HCT116 (cell line): Measurements from ENCODE around the gene C1QTNF3. TPM values are rescaled to one million over a fixed set of nuclear protein-coding genes. Genes with fewer than 3 reads are reported as not detected.

Source experiments
- ATAC-seq: fragments of 200-7000 bp; cut with Tn5 transposase; 2 replicates; pipeline ENCODE4 v1.9.1; 2020; ENCODE audit warnings: mild to moderate bottlenecking, moderate library complexity
- BruUV-seq: library from RNA; stranded (reverse); fragments of 400-500 nt; replicated peaks from 2 replicates; lab custom pipeline; 2021; lab: Mats Ljungman, UMichigan
- CTCF ChIA-PET: fragments of 300-600 bp; sonication (Branson Sonifier 250); formaldehyde crosslinking; loops from one replicate; lab custom pipeline; 2021; ENCODE audit warnings: antibody characterized with exemption; lab: Charles Lee
- POLR2A ChIA-PET: fragments of 300-600, 350-600 bp; sonication (Branson Sonifier 250); formaldehyde crosslinking; loops from one replicate; lab custom pipeline; 2021; ENCODE audit warnings: antibody characterized with exemption; lab: Charles Lee
- RAD21 ChIA-PET, 2 experiments: fragments of 300-600 bp; sonication (Branson Sonifier 250); formaldehyde crosslinking; loops; one replicate each; lab custom pipeline; 2023; ENCODE audit warnings: low total read pairs in 2 of 2; ENCODE audit not compliant: uncharacterized antibody in 2 of 2, unreplicated experiment in 2 of 2, low non-redundant PET in 1 of 2; lab: Charles Lee
- DNase-seq: peaks from one replicate; pipeline ENCODE4 v3.0.0-alpha.2; 2010; ENCODE audit warnings: low read depth, low spot score
- H2AFZ ChIP-seq: fragments of 200-600 bp; shearing (Covaris generic), sonication (generic); 2 replicates; pipeline ENCODE4 v1.6.1; 2017; ENCODE audit warnings: low read depth, mixed run types, mixed read lengths, antibody characterized with exemption, low read length; ENCODE audit not compliant: poor library complexity, severe bottlenecking
- H3K27ac ChIP-seq: 2 replicates; pipeline ENCODE4 v1.5.1; 2012; ENCODE audit warnings: low read depth, low read length
- H3K27me3 ChIP-seq: fragments of 200-600 bp; sonication (generic); 2 replicates; pipeline ENCODE4 v1.6.1; 2016; ENCODE audit warnings: mixed run types, low read length, mixed read lengths; ENCODE audit not compliant: insufficient read depth
- H3K36me3 ChIP-seq, 2 experiments: fragments of 200-500 bp in 1 of 2; fragments of 200-600 bp in 1 of 2; sonication (Bioruptor generic) in 1 of 2; sonication (generic) in 1 of 2; 2 replicates each; pipeline versions ENCODE4 v1.5.1 to v1.6.1; 2014 to 2016; ENCODE audit warnings: low read length in 2 of 2, inconsistent platforms in 1 of 2, mixed read lengths in 1 of 2, mixed run types in 1 of 2; ENCODE audit not compliant: insufficient read depth in 2 of 2, control insufficient read depth in 1 of 2
- H3K4me1 ChIP-seq, 2 experiments: fragments of 200-600 bp in 1 of 2; sonication (generic) in 1 of 2; 2 replicates each; pipeline versions ENCODE4 v1.5.1 to v1.6.1; 2012 to 2017; ENCODE audit warnings: low read length in 2 of 2, inconsistent platforms in 1 of 2, mild to moderate bottlenecking in 1 of 2, mixed read lengths in 1 of 2, mixed run types in 1 of 2, moderate library complexity in 1 of 2; ENCODE audit not compliant: insufficient read depth in 2 of 2, control insufficient read depth in 1 of 2
- H3K4me2 ChIP-seq: fragments of 200-600 bp; sonication (generic); 2 replicates; pipeline ENCODE4 v1.6.1; 2017; ENCODE audit warnings: mixed run types, low read length, mixed read lengths
- H3K4me3 ChIP-seq, 2 experiments: fragments of 200-600 bp in 1 of 2; sonication (generic) in 1 of 2; replicated peaks in 1 of 2; 2 replicates each; pipeline ENCODE4 v1.5.1; 2011 to 2016; ENCODE audit warnings: low read length in 2 of 2, control low read depth in 1 of 2, low read depth in 1 of 2, mild to moderate bottlenecking in 1 of 2, mixed read lengths in 1 of 2, mixed run types in 1 of 2
- H3K79me2 ChIP-seq: fragments of 200-600 bp; sonication (generic); 2 replicates; pipeline ENCODE4 v1.6.1; 2017; ENCODE audit warnings: mild to moderate bottlenecking, mixed run types, low read length, moderate library complexity, mixed read lengths; ENCODE audit not compliant: insufficient read depth
- H3K9ac ChIP-seq: fragments of 200-600 bp; sonication (generic); 2 replicates; pipeline ENCODE4 v1.6.1; 2016; ENCODE audit warnings: low read length, mixed read lengths
- H3K9me2 ChIP-seq: fragments of 200-600 bp; sonication (generic), shearing (Covaris generic); 2 replicates; pipeline ENCODE4 v1.6.1; 2017; ENCODE audit warnings: mixed run types, mild to moderate bottlenecking, moderate library complexity; ENCODE audit not compliant: insufficient read depth
- H3K9me3 ChIP-seq, 2 experiments: fragments of 200-500 bp in 1 of 2; fragments of 200-600 bp in 1 of 2; sonication (Bioruptor generic) in 1 of 2; sonication (generic) in 1 of 2; 2 replicates each; pipeline ENCODE4 v1.6.1; 2014 to 2017; ENCODE audit warnings: low read length in 2 of 2, mixed read lengths in 2 of 2, inconsistent platforms in 1 of 2, low read depth in 1 of 2, mild to moderate bottlenecking in 1 of 2, mixed run types in 1 of 2, moderate library complexity in 1 of 2; ENCODE audit not compliant: control insufficient read depth in 1 of 2, insufficient read depth in 1 of 2
- H4K20me1 ChIP-seq: fragments of 200-600 bp; sonication (generic), shearing (Covaris generic); 2 replicates; pipeline ENCODE4 v1.6.1; 2017; ENCODE audit warnings: mixed run types, mild to moderate bottlenecking, moderate library complexity; ENCODE audit not compliant: insufficient read depth
- CBX3 ChIP-seq: IDR thresholded peaks from 2 replicates; pipeline ENCODE4 v1.6.1; 2012; ENCODE audit warnings: low read depth
- EGR1 ChIP-seq: IDR thresholded peaks from 2 replicates; pipeline ENCODE4 v1.6.1; 2012; ENCODE audit warnings: low read depth
- EZH2 ChIP-seq: fragments of 200-600 bp; sonication (generic); IDR thresholded peaks from 2 replicates; pipeline ENCODE4 v1.6.1; 2017; ENCODE audit warnings: antibody characterized with exemption, mixed run types
- FOSL1 ChIP-seq: IDR thresholded peaks from 2 replicates; pipeline ENCODE4 v1.6.1; 2012; ENCODE audit warnings: low read depth
- POLR2A ChIP-seq: IDR thresholded peaks from 2 replicates; pipeline ENCODE4 v1.7.0; 2011; ENCODE audit warnings: borderline replicate concordance; ENCODE audit not compliant: insufficient read depth, insufficient read length; ENCODE audit errors: extremely low read depth
- POLR2AphosphoS5 ChIP-seq: IDR thresholded peaks from 2 replicates; pipeline ENCODE4 v1.6.1; 2011; ENCODE audit warnings: mild to moderate bottlenecking, low read depth, low read length, moderate library complexity
- SIN3A ChIP-seq: IDR thresholded peaks from 2 replicates; pipeline ENCODE4 v1.6.1; 2012; ENCODE audit warnings: low read depth
- SP1 ChIP-seq: IDR thresholded peaks from 2 replicates; pipeline ENCODE4 v1.6.1; 2012; ENCODE audit warnings: low read depth
- YY1 ChIP-seq: IDR thresholded peaks from 2 replicates; pipeline ENCODE4 v1.6.1; 2011; ENCODE audit warnings: low read length, low read depth, moderate library complexity, mild to moderate bottlenecking; ENCODE audit not compliant: insufficient replicate concordance; ENCODE audit errors: extremely low read depth
- ZFX ChIP-seq: fragments of 450-650 bp; IDR thresholded peaks from 2 replicates; pipeline ENCODE4 v1.6.1; 2017
- intact Hi-C: fragments of 100-400 bp; cut with micrococcal nuclease; formaldehyde crosslinking; loops from 2 replicates; pipeline ENCODE4 v1.10.0; 2022
- total RNA-seq: library from RNA; stranded (reverse); gene quantifications from one replicate; pipeline ENCODE4 v1.2.1, GENCODE V29; 2021; ENCODE audit not compliant: unreplicated experiment
- TF ChIP-seq, protein P1 (sequence below), 3 experiments: fragments of 200-600 bp in 1 of 3; sonication (generic) in 1 of 3; IDR thresholded peaks in 2 of 3; conservative IDR thresholded peaks in 1 of 3; 2 replicates each; pipeline ENCODE4 v1.5.1; 2012 to 2017; ENCODE audit warnings: low read depth in 2 of 3, low read length in 2 of 3, antibody characterized with exemption in 1 of 3, borderline replicate concordance in 1 of 3, control low read depth in 1 of 3, mild to moderate bottlenecking in 1 of 3, mixed read lengths in 1 of 3, mixed run types in 1 of 3, moderate library complexity in 1 of 3; ENCODE audit not compliant: insufficient read depth in 1 of 3
- TF ChIP-seq, protein P2 (sequence below): IDR thresholded peaks from 2 replicates; pipeline ENCODE4 v1.6.1; 2012
- TF ChIP-seq, protein P3 (sequence below): IDR thresholded peaks from 2 replicates; pipeline ENCODE4 v1.6.1; 2011; ENCODE audit warnings: mild to moderate bottlenecking, low read length, moderate library complexity; ENCODE audit not compliant: insufficient replicate concordance; ENCODE audit errors: extremely low read depth

Gene C1QTNF3
- total RNA-seq, 1 experiment from 2014 or later = 2.6 TPM

DNA sequence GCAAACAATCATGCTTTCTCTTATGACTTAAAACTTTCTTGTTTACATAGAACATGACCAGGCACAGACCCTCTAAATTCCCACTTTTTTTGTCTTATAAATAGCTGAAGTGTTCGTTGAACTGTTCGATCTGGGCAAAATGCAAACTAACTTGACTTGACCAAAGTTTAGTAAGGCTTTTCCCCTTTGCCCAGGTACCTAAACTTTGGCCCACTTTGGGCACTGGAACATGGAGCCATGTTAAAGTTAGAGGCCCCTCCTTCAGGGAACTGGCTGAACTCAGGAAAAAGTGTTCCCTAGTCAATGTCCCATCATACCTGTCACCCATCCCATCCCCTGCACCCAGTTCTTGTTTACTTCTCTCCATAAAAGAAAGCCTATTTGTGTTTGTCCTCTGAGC lies 25.8 kb downstream of the C1QTNF3 start:
- Histone ChIP-seq H2AFZ (no peak overlapping the region), H4K20me1 (no peaks in the 10 kb centered on the region), H3K9me3 (no peaks in the 10 kb centered on the region), H3K27me3 (no peaks in the 10 kb centered on the region), H3K4me1 (no peaks in the 10 kb centered on the region), H3K79me2 (no peaks in the 10 kb centered on the region), H3K36me3 (no peaks in the 10 kb centered on the region), H3K4me2 (no peak overlapping the region), H3K9ac (no peak overlapping the region), H3K27ac (no peak overlapping the region), H3K4me3 (no peak overlapping the region), H3K9me2 (no peaks in the 10 kb centered on the region)
- intact Hi-C loops = no loop called here
- CTCF ChIA-PET = no interaction called here
- RAD21 ChIA-PET = no interaction called here
- no TSS peak for BruUV-seq
- TF ChIP-seq, protein P1, sequence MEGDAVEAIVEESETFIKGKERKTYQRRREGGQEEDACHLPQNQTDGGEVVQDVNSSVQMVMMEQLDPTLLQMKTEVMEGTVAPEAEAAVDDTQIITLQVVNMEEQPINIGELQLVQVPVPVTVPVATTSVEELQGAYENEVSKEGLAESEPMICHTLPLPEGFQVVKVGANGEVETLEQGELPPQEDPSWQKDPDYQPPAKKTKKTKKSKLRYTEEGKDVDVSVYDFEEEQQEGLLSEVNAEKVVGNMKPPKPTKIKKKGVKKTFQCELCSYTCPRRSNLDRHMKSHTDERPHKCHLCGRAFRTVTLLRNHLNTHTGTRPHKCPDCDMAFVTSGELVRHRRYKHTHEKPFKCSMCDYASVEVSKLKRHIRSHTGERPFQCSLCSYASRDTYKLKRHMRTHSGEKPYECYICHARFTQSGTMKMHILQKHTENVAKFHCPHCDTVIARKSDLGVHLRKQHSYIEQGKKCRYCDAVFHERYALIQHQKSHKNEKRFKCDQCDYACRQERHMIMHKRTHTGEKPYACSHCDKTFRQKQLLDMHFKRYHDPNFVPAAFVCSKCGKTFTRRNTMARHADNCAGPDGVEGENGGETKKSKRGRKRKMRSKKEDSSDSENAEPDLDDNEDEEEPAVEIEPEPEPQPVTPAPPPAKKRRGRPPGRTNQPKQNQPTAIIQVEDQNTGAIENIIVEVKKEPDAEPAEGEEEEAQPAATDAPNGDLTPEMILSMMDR (IDR thresholded peaks at IDR 0.05 in 2 of 3, conservative IDR thresholded peaks at IDR 0.05 in 1 of 3; ENCODE audit: borderline replicate concordance in 1 of 3, insufficient read depth in 1 of 3, low read depth in 2 of 3, low read length in 2 of 3) = no peak
- TF ChIP-seq FOSL1 (no peak), POLR2A (no peak), EGR1 (no peak), CBX3 (no peak), EZH2 (no peak), POLR2AphosphoS5 (no peak), SP1 (no peak)
- TF ChIP-seq, protein P2, sequence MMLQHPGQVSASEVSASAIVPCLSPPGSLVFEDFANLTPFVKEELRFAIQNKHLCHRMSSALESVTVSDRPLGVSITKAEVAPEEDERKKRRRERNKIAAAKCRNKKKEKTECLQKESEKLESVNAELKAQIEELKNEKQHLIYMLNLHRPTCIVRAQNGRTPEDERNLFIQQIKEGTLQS = no peak
- no peak for DNase-seq
- no peak for ATAC-seq
- POLR2A ChIA-PET = interaction anchor here (1.5 kb wide), 1 partner anchor 9 kb away, joined by 3 read pairs; no protein-coding TSS in a partner anchor

DNA sequence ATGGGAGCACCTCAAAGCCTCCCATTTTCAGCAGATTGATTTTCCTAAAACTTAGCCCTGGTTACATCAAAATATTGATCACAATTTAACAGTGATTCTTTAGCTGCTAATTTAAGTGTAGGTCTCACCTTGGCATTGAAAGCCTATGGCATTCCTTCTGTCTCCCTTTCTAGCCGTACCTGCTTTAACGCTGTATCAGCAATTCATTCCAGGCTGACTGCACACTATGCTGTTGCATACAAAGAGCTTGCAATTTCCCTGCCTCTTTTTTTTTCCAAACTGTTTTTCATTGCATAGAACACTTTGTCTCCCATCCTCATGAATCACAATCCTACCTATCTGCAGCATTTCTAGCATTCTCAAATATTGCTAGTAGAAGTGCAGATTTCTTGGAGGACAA lies 26.3 kb downstream of the C1QTNF3 start:
- no TSS peak for BruUV-seq
- no peak for DNase-seq
- no peak overlapping the region for H3K4me3 ChIP-seq
- no peak overlapping the region for H2AFZ ChIP-seq
- CTCF ChIA-PET = no interaction called here
- no peak overlapping the region for H3K4me2 ChIP-seq
- H3K9ac ChIP-seq = no peak overlapping the region
- RAD21 ChIA-PET = no interaction called here
- POLR2A ChIA-PET = interaction anchor here (0.7 kb wide), 1 partner anchor 467 kb away, joined by 3 read pairs; no protein-coding TSS in a partner anchor
- intact Hi-C loops = loop anchor here (1.0 kb wide), 1 partner anchor 46 kb away; no protein-coding TSS in a partner anchor
- no peaks in the 10 kb centered on the region for H3K36me3 ChIP-seq
- no peaks in the 10 kb centered on the region for H3K9me3 ChIP-seq
- no peaks in the 10 kb centered on the region for H4K20me1 ChIP-seq
- H3K27me3 ChIP-seq = no peaks in the 10 kb centered on the region
- no peak overlapping the region for H3K27ac ChIP-seq
- H3K9me2 ChIP-seq = no peaks in the 10 kb centered on the region
- H3K4me1 ChIP-seq = no peaks in the 10 kb centered on the region
- ATAC-seq = no peak
- H3K79me2 ChIP-seq = no peaks in the 10 kb centered on the region
- no peak for TF ChIP-seq POLR2AphosphoS5
- TF ChIP-seq FOSL1 = no peak
- TF ChIP-seq, protein P2 = no peak
- no peak for TF ChIP-seq EZH2
- TF ChIP-seq ZFX = no peak
- TF ChIP-seq SIN3A = no peak
- no peak for TF ChIP-seq CBX3
- TF ChIP-seq, protein P3, sequence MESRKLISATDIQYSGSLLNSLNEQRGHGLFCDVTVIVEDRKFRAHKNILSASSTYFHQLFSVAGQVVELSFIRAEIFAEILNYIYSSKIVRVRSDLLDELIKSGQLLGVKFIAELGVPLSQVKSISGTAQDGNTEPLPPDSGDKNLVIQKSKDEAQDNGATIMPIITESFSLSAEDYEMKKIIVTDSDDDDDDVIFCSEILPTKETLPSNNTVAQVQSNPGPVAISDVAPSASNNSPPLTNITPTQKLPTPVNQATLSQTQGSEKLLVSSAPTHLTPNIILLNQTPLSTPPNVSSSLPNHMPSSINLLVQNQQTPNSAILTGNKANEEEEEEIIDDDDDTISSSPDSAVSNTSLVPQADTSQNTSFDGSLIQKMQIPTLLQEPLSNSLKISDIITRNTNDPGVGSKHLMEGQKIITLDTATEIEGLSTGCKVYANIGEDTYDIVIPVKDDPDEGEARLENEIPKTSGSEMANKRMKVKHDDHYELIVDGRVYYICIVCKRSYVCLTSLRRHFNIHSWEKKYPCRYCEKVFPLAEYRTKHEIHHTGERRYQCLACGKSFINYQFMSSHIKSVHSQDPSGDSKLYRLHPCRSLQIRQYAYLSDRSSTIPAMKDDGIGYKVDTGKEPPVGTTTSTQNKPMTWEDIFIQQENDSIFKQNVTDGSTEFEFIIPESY = no peak
- no peak for TF ChIP-seq YY1
- TF ChIP-seq, protein P1 (IDR thresholded peaks at IDR 0.05 in 2 of 3, conservative IDR thresholded peaks at IDR 0.05 in 1 of 3; ENCODE audit: borderline replicate concordance in 1 of 3, insufficient read depth in 1 of 3, low read depth in 2 of 3, low read length in 2 of 3) = no peak
